Stimulated activated memory B cell treated with anti-CD40 and anti-IgM and Interleukin-4, amounts not matched to agents 10 μg/mL and 1 μg/mL and 100 μg/mL, for 72 hours (primary cell): ENCODE results near the gene MYOM1.

Source experiments
- ATAC-seq: fragments of 150-1000 bp; cut with Tn5 transposase; 2 replicates; pipeline ENCODE4 v1.10.0; 2021
- H3K27ac Mint-ChIP-seq: one replicate; pipeline ENCODE4 v1.8.0; 2022; ENCODE audit warnings: mild to moderate bottlenecking, mixed read lengths
- H3K27me3 Mint-ChIP-seq: one replicate; pipeline ENCODE4 v1.8.0; 2022; ENCODE audit warnings: mixed read lengths
- H3K36me3 Mint-ChIP-seq: one replicate; pipeline ENCODE4 v1.8.0; 2022; ENCODE audit warnings: mixed read lengths
- H3K4me1 Mint-ChIP-seq: one replicate; pipeline ENCODE4 v1.8.0; 2022; ENCODE audit warnings: mixed read lengths
- H3K4me3 Mint-ChIP-seq: one replicate; pipeline ENCODE4 v1.8.0; 2022; ENCODE audit warnings: mild to moderate bottlenecking, moderate library complexity, mixed read lengths
- H3K9me3 Mint-ChIP-seq: one replicate; pipeline ENCODE4 v1.8.0; 2022; ENCODE audit warnings: mixed read lengths

The MYOM1 gene

DNA sequence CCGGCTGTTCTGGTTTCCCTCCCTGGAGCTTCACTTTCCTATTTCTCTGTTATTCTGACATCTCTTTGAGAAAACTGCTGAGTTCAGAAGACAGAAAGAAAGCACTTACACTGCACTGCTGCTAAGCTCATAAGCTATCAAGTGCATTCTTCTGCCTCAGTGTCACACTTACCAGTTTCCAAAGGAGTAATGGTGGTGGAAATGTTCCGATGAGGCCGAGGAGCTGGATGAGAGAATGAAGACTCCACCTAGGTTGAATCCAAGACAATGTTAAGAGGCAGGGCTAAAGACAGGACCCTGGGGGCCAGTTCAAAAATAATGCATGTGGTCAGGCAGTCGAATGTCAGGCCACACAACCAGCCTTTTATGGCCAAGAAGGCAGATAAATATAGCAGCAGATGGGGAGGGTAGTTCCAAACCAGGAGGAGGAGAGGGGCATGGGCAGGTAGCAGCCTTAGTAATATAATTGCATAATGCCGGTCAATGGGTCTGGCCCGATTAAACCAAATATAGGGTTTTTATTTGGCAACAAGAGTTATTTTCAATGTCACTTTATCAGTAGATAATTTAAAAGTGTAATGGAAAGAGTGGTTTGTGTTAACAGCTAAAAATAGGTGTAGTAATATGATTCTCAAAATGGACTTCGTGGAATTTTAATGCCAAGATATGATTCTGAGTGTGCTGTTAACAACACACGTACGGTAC is at the start of gene MYOM1:
Gene MYOM1, minus strand, starts transcription at position 338 of the 705 bp plus-strand sequence. CDS start 4,745 bp downstream, outside the sequence.
- peaks cover 4% of the 10 kb centered on the region for H3K9me3 Mint-ChIP-seq
- H3K27me3 Mint-ChIP-seq: no peaks in the 10 kb centered on the region
- peak within 1 kb of the TSS; percentile 45 for H3K27ac Mint-ChIP-seq
- no peak within 1 kb of the TSS for H3K4me3 Mint-ChIP-seq
- ATAC-seq: no peak
- H3K4me1 Mint-ChIP-seq: no peaks in the 10 kb centered on the region
- H3K36me3 Mint-ChIP-seq: peaks cover 3% of the 10 kb centered on the region

DNA sequence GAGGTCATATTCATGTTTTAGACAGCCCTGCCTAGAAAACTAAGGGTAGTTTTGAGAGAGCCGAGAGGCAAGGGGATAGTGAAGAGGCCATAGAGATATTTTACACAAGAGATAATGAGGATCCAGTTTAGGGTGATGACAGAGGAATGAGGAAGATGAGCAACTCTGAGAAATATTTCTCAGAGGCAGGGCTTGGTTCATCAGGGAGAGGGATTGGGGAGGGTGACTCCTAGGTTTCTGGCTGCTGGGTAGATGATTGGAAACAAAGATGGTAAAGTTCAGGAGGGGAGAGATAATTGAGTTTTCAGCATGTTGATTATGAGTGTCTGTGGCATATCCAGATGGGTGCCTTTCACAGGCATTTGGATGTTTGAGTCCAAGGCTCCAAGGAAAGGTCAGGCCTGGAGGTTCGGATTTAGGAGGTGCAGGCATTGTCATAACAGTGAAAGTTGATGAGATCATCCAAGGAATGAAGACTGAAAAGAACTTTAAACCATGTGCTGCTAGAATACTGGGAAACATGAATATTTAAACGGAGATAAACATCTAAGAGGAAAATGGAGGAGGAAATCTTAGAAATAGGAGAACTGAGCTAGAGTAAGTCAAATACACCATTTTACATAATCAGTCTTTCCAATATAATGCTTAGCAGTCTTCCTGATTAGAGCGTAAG is 49.6 kb upstream of the MYOM1 start:
- Mint-ChIP-seq H3K4me1 (peaks cover 75% of the 10 kb centered on the region), H3K27me3 (no peaks in the 10 kb centered on the region), H3K36me3 (peaks cover 23% of the 10 kb centered on the region), H3K4me3 (no peak overlapping the region), H3K9me3 (no peaks in the 10 kb centered on the region), H3K27ac (peak overlapping the region; percentile 40)
- no peak for ATAC-seq

DNA sequence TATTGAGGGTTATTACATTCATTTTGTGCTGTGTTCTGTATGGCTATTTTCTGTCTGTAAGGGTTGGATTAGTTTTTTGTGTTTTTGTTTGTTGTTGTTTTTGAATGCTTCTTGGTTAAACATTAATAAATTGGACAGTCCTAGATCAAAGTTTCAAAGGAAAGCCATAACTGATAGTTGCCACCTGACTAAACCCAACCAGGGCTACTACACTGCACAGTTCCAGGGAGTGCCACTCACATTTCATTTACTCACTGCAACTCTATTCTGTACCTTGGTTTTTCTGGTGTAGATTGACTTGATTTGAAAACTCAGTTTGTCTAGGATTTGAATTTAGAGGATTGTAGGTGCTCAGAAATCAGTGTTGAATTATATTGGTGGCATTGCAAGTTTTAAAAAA is 48.5 kb upstream of the MYOM1 start:
- H3K9me3 Mint-ChIP-seq: no peaks in the 10 kb centered on the region
- peak overlapping the region; percentile 40 for H3K27ac Mint-ChIP-seq
- H3K4me1 Mint-ChIP-seq: peaks cover 85% of the 10 kb centered on the region
- peaks cover 13% of the 10 kb centered on the region for H3K36me3 Mint-ChIP-seq
- H3K4me3 Mint-ChIP-seq: no peak overlapping the region
- H3K27me3 Mint-ChIP-seq: no peaks in the 10 kb centered on the region
- no peak for ATAC-seq

DNA sequence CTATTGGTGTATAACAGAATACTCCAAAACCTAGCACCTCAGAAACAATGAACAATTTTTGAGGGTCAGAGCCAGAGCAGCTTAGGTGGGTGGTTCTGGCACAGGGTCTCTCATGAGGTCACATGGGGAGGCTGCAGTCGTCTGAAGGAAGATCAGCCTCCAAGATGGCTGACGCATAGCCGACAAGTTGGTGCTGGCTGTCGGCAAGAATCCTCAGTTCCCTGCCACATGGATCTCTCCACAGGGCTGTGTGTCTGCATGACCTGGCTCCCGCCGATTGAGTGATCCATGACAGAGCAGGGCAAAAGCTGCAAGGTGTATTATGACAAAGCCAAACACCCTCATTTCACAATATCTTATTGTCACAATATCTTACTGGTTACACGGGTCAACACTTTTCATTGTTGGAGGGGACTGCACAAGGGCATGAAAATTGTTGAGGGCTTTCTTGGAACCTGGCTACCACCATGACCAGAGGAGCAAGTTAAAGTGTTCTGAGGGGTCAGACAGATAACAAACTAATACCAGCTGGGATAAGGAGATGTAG is 46.4 kb upstream of the MYOM1 start:
- Mint-ChIP-seq H3K9me3 (no peaks in the 10 kb centered on the region), H3K36me3 (no peaks in the 10 kb centered on the region), H3K27ac (peak overlapping the region; percentile 70), H3K27me3 (no peaks in the 10 kb centered on the region), H3K4me3 (no peak overlapping the region), H3K4me1 (peaks cover 79% of the 10 kb centered on the region)
- no peak for ATAC-seq

- Mint-ChIP-seq H3K36me3 (no peaks in the 10 kb centered on the region), H3K27ac (peak overlapping the region; percentile 70), H3K4me1 (peaks cover 80% of the 10 kb centered on the region), H3K27me3 (no peaks in the 10 kb centered on the region), H3K9me3 (no peaks in the 10 kb centered on the region), H3K4me3 (peak overlapping the region; percentile 32)
- no peak for ATAC-seq
Measured at GRCh38 chr18:3265564-3266033, 45.8 kb upstream of the MYOM1 start.

- Mint-ChIP-seq H3K36me3 (no peaks in the 10 kb centered on the region), H3K27me3 (no peaks in the 10 kb centered on the region)
- ATAC-seq: no peak
Measured at GRCh38 chr18:3264362-3264761, 44.6 kb upstream of the MYOM1 start.

DNA sequence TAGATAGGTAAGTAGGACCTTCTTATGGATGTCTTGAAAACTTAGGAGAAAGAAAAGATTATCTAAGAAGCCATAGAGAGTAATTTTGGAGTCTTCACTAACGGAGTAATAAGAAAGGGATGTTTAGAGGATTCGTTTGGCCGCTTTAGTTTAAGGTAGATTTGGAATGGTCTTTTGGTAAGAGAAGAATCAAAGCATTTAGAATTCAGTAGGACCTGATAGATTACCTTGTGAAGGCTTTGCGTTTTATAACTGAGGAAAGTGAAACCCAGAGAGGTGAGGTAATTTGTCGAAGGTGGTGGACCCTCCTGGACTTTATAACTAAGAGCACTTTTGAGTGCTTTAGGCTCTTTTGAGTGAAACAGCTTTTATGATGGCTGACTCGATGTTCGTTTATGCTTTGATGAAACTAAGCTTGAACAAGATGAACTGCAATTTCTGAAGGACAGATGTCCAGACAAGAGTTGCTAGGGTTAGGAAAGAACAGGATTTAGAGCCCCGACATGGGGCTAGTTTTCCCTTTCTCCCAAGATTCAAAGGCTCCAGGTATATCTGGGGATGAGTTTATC is 43.4 kb upstream of the MYOM1 start:
- Mint-ChIP-seq H3K27ac (peak overlapping the region; percentile 97), H3K4me3 (peak overlapping the region; percentile 86), H3K9me3 (no peaks in the 10 kb centered on the region), H3K4me1 (peaks cover 79% of the 10 kb centered on the region), H3K36me3 (peaks cover 4% of the 10 kb centered on the region), H3K27me3 (no peaks in the 10 kb centered on the region)
- ATAC-seq: no peak

More at GRCh38 chr18:3264362-3264761, 44.6 kb upstream of the MYOM1 start:
- no peak overlapping the region for H3K27ac Mint-ChIP-seq
- H3K4me3 Mint-ChIP-seq: no peak overlapping the region
- H3K9me3 Mint-ChIP-seq: no peaks in the 10 kb centered on the region
- peaks cover 83% of the 10 kb centered on the region for H3K4me1 Mint-ChIP-seq

GRCh38 chr18:3262234-3263131 is 42.7 kb upstream of the MYOM1 start:
- Mint-ChIP-seq H3K27me3 (no peaks in the 10 kb centered on the region), H3K4me3 (peak overlapping the region; percentile 86), H3K4me1 (peaks cover 82% of the 10 kb centered on the region), H3K36me3 (peaks cover 11% of the 10 kb centered on the region), H3K9me3 (no peaks in the 10 kb centered on the region), H3K27ac (peak overlapping the region; percentile 97)
- peak; percentile 64 for ATAC-seq

GRCh38 chr18:3261373-3262233 is 41.8 kb upstream of the MYOM1 start, which contains the start of gene MYL12B:
TSS of gene MYL12B (plus strand) at chr18:3262133. CDS start at chr18:3272899, 10,766 bp downstream.
- Mint-ChIP-seq H3K4me1 (peaks cover 83% of the 10 kb centered on the region), H3K27me3 (no peaks in the 10 kb centered on the region), H3K4me3 (peak within 1 kb of the TSS; percentile 86), H3K9me3 (no peaks in the 10 kb centered on the region), H3K27ac (peak within 1 kb of the TSS; percentile 97), H3K36me3 (peaks cover 14% of the 10 kb centered on the region)
- ATAC-seq: peak; percentile 90

GRCh38 chr18:3260995-3261372 is 41.2 kb upstream of the MYOM1 start:
- no peaks in the 10 kb centered on the region for H3K9me3 Mint-ChIP-seq
- peaks cover 20% of the 10 kb centered on the region for H3K36me3 Mint-ChIP-seq
- peaks cover 83% of the 10 kb centered on the region for H3K4me1 Mint-ChIP-seq
- ATAC-seq: no peak
- peak overlapping the region; percentile 97 for H3K27ac Mint-ChIP-seq
- H3K27me3 Mint-ChIP-seq: no peaks in the 10 kb centered on the region
- H3K4me3 Mint-ChIP-seq: peak overlapping the region; percentile 86

DNA sequence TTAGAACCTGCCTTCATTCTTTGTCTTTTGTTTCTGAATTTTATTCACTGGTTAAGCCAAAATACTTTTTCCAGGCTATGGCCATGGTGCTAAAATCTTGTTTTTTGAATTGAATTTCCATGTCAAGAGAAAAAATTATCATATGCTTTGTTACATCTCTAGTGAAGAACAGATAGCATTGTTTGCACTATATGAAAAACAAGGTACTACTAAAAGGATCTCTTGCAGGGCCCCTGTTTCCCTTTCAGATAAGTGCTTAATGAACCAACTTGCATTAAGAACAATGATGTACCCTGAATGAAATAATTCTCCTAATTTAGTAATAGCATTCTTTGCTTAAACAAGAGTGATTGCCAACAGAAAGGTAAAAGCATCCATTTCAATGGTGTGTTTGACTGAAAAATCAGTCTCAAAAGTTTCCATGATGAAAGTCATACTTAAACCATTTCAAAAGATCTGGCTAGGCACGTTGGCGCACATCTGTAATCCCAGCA is 37.9 kb upstream of the MYOM1 start:
- Mint-ChIP-seq H3K9me3 (no peaks in the 10 kb centered on the region), H3K4me1 (peaks cover 79% of the 10 kb centered on the region), H3K27ac (peak overlapping the region; percentile 87), H3K36me3 (peaks cover 39% of the 10 kb centered on the region), H3K4me3 (no peak overlapping the region), H3K27me3 (no peaks in the 10 kb centered on the region)
- no peak for ATAC-seq

DNA sequence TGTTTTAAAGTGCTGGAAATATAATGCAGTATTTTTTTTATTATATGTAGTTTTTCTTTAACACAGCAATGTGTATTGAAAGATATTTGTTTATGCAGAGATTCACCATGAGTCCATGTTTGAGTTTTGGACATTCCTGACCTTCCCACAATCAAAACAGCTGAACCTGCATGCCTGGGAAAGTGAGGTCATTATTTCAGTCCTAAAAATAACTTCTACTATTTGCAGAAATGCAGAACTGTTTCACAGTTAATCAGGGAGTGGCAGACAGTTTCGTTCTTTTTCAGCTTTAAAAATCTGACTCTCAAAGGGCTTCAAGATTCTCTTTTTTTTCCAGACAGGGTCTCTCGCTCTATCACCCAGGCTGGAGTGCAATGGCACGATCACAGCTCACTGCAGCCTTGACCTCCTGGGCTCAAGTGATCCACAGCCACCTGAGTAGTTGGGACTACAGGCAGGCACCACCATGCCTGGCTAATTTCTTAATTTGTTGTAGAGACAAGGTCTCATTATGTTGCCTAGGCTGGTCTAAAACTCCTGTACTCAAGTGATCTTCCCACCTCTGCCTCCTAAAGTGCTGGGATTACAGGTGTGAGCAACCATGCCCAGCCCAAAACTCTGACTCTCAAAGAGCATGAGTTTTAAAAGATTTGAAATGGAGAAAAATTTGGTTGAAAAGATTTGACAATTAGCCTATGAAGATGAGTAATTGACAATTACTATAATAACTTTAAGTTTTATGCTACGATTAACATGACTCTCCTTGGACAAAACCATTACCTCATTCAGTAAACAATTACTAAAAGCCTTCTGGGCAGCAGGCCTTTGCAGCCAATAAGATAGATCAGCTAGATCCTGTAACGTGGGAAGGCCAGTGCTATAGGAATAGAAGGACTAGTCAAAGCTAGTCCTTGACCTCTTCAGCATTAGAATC is 37.2 kb upstream of the MYOM1 start:
- Mint-ChIP-seq H3K4me3 (peak overlapping the region; percentile 29), H3K4me1 (peaks cover 79% of the 10 kb centered on the region), H3K9me3 (no peaks in the 10 kb centered on the region), H3K27me3 (no peaks in the 10 kb centered on the region), H3K27ac (peak overlapping the region; percentile 87), H3K36me3 (peaks cover 39% of the 10 kb centered on the region)
- no peak for ATAC-seq

- Mint-ChIP-seq H3K36me3 (peaks cover 42% of the 10 kb centered on the region), H3K9me3 (no peaks in the 10 kb centered on the region), H3K4me1 (peaks cover 83% of the 10 kb centered on the region), H3K27me3 (no peaks in the 10 kb centered on the region), H3K4me3 (no peak overlapping the region), H3K27ac (peak overlapping the region; percentile 87)
- ATAC-seq: peak; percentile 55
Measured at GRCh38 chr18:3255611-3256165, 35.9 kb upstream of the MYOM1 start.
